Mesenchymal stem cell (in vitro differentiated cells and primary cell): Measurements from ENCODE around the gene KLHL26.

ENCODE experiments used
- DNase-seq: peaks from one replicate; pipeline ENCODE4 v3.0.0-alpha.2; 2013
- H2AFZ ChIP-seq: one replicate; pipeline ENCODE4 v1.6.1; 2013; ENCODE audit warnings: low read depth, mild to moderate bottlenecking, control low read depth, inconsistent platforms, low read length, moderate library complexity
- H2AK5ac ChIP-seq: 2 replicates; pipeline ENCODE4 v1.6.1; 2013; ENCODE audit warnings: low read length, moderate library complexity, mild to moderate bottlenecking, inconsistent platforms; ENCODE audit not compliant: severe bottlenecking
- H2BK120ac ChIP-seq: one replicate; pipeline ENCODE4 v1.6.1; 2013; ENCODE audit warnings: low read depth, mild to moderate bottlenecking, inconsistent platforms, low read length, moderate library complexity
- H2BK12ac ChIP-seq, 2 experiments: one replicate each; pipeline ENCODE4 v1.6.1; 2013; ENCODE audit warnings: inconsistent platforms in 2 of 2, low read length in 2 of 2, mild to moderate bottlenecking in 2 of 2, moderate library complexity in 2 of 2, control low read depth in 1 of 2
- H2BK15ac ChIP-seq: one replicate; pipeline ENCODE4 v1.6.1; 2013; ENCODE audit warnings: mild to moderate bottlenecking, low read depth, inconsistent platforms; ENCODE audit not compliant: poor library complexity, severe bottlenecking
- H2BK5ac ChIP-seq: 2 replicates; pipeline ENCODE4 v1.6.1; 2013; ENCODE audit warnings: low read depth, mild to moderate bottlenecking, low read length, control low read depth, inconsistent platforms; ENCODE audit not compliant: poor library complexity, severe bottlenecking
- H3K14ac ChIP-seq, 2 experiments: one replicate each; pipeline ENCODE4 v1.6.1; 2013; ENCODE audit warnings: inconsistent platforms in 2 of 2, low read length in 2 of 2, control low read depth in 1 of 2, mild to moderate bottlenecking in 1 of 2, moderate library complexity in 1 of 2
- H3K18ac ChIP-seq, 2 experiments: one replicate each; pipeline ENCODE4 v1.6.1; 2013; ENCODE audit warnings: inconsistent platforms in 2 of 2, low read length in 2 of 2, control low read depth in 1 of 2, low read depth in 1 of 2, mild to moderate bottlenecking in 1 of 2
- H3K23ac ChIP-seq, 2 experiments: one replicate each; pipeline ENCODE4 v1.6.1; 2013; ENCODE audit warnings: inconsistent platforms in 2 of 2, low read length in 2 of 2, mild to moderate bottlenecking in 2 of 2, moderate library complexity in 2 of 2, control low read depth in 1 of 2
- H3K27ac ChIP-seq: 2 replicates; pipeline ENCODE4 v1.5.1; 2013; ENCODE audit warnings: mild to moderate bottlenecking, moderate library complexity, low read length, control low read depth, inconsistent platforms; ENCODE audit not compliant: poor library complexity, severe bottlenecking
- H3K27me3 ChIP-seq, 2 experiments: 2 replicates each; pipeline versions ENCODE4 v1.6.1 to v1.7.0; 2013; ENCODE audit warnings: low read length in 2 of 2, mild to moderate bottlenecking in 2 of 2, moderate library complexity in 2 of 2, control low read depth in 1 of 2, inconsistent platforms in 1 of 2; ENCODE audit not compliant: control insufficient read depth in 1 of 2, insufficient read depth in 1 of 2
- H3K36me3 ChIP-seq, 2 experiments: 2 replicates each; pipeline versions ENCODE4 v1.6.1 to v1.7.0; 2013; ENCODE audit warnings: low read length in 2 of 2, control low read depth in 1 of 2, inconsistent platforms in 1 of 2, low read depth in 1 of 2, mild to moderate bottlenecking in 1 of 2; ENCODE audit not compliant: insufficient read depth in 2 of 2, control insufficient read depth in 1 of 2
- H3K4ac ChIP-seq, 2 experiments: one replicate each; pipeline ENCODE4 v1.6.1; 2013; ENCODE audit warnings: inconsistent platforms in 2 of 2, low read length in 2 of 2, mild to moderate bottlenecking in 2 of 2, moderate library complexity in 2 of 2, control low read depth in 1 of 2, low read depth in 1 of 2
- H3K4me1 ChIP-seq: 2 replicates; pipeline ENCODE4 v1.6.1; 2013; ENCODE audit warnings: low read depth, low read length, control low read depth; ENCODE audit not compliant: control insufficient read depth, insufficient read depth
- H3K4me2 ChIP-seq: 2 replicates; pipeline ENCODE4 v1.6.1; 2013; ENCODE audit warnings: low read length, mild to moderate bottlenecking, inconsistent platforms; ENCODE audit not compliant: poor library complexity, severe bottlenecking
- H3K4me3 ChIP-seq, 2 experiments: 2 replicates each; pipeline versions ENCODE4 v1.5.1 to v1.7.0; 2013; ENCODE audit warnings: low read length in 2 of 2, mild to moderate bottlenecking in 2 of 2, control low read depth in 1 of 2, low read depth in 1 of 2; ENCODE audit not compliant: insufficient read depth in 1 of 2
- H3K79me1 ChIP-seq: replicated peaks from 2 replicates; pipeline ENCODE4 v1.6.1; 2013; ENCODE audit warnings: mild to moderate bottlenecking, control low read depth, low read length, inconsistent platforms; ENCODE audit not compliant: poor library complexity, severe bottlenecking
- H3K9ac ChIP-seq: 2 replicates; pipeline ENCODE4 v1.7.0; 2013; ENCODE audit warnings: mild to moderate bottlenecking, low read length, moderate library complexity
- H3K9me3 ChIP-seq: 2 replicates; pipeline ENCODE4 v1.7.0; 2013; ENCODE audit warnings: mild to moderate bottlenecking, low read length; ENCODE audit not compliant: control insufficient read depth
- H4K8ac ChIP-seq: one replicate; pipeline ENCODE4 v1.6.1; 2013; ENCODE audit warnings: inconsistent platforms, mild to moderate bottlenecking, low read length, moderate library complexity
- H4K91ac ChIP-seq: one replicate; pipeline ENCODE4 v1.6.1; 2013; ENCODE audit warnings: mild to moderate bottlenecking, low read length, inconsistent platforms
- WGBS: methylation state at CpG from one replicate; pipeline ENCODE4 v1.1.7; 2013; ENCODE audit warnings: mixed read lengths; 5-methylcytosine and 5-hydroxymethylcytosine counted together

KLHL26 gene

DNA sequence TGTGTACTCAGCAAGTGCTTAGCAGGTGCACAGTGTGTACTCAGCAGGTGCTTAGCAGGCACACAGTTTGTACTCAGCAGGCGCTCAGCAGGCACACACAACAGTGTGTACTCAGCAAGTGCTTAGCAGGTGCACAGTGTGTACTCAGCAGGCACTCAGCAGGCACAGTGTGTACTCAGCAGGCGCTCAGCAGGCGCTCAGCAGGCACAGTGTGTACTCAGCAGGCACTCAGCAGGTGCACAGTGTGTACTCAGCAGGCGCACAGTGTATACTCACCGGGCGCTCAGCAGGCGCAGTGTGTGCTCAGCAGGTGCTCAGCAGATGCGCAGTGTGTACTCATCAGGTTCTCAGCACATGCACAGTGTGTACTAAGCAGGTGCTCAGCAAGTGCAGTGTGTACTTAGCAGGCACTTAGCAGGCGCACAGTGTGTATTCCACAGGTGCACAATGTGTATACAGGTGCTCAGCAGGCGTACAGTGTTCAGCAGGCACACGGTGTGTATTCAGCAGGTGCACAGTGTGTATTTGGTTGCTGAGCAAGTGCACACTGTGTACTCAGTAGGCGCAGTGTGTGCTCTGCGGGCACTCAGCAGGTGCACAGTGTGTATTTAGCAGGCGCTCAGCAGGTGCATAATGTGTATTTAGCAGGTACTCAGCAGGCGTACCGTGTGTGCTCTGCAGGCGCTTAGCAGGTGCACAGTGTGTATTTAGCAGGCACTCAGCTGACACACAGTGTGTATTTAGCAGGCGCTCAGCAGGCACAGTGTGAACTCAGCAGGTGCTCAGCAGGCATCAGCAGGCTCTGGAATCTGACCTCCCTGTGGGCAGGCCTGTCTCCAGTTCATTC, 61.7 kb downstream of the KLHL26 start:
- no peaks in the 10 kb centered on the region for H3K9me3 ChIP-seq
- H3K14ac ChIP-seq = no peak overlapping the region
- H2BK15ac ChIP-seq = no peak overlapping the region
- no peak overlapping the region for H2BK12ac ChIP-seq
- no peak overlapping the region for H3K27ac ChIP-seq
- H4K91ac ChIP-seq = no peak overlapping the region
- no peak overlapping the region for H2BK5ac ChIP-seq
- H3K27me3 ChIP-seq = no peaks in the 10 kb centered on the region
- H2AK5ac ChIP-seq = no peak overlapping the region
- no peak for DNase-seq
- 93% methylated on average over 18 of the region's 18 CpGs for WGBS
- no peak overlapping the region for H3K4me2 ChIP-seq
- H3K4me1 ChIP-seq = peaks cover 26% of the 10 kb centered on the region
- H3K18ac ChIP-seq = no peak overlapping the region
- H3K9ac ChIP-seq = no peak overlapping the region
- peaks cover 0 to 3% of the 10 kb centered on the region in 2 experiments for H3K36me3 ChIP-seq
- H3K4ac ChIP-seq = no peak overlapping the region
- no peak overlapping the region for H3K4me3 ChIP-seq
- H2BK120ac ChIP-seq = no peak overlapping the region
- peaks cover 41% of the 10 kb centered on the region for H3K79me1 ChIP-seq
- H3K23ac ChIP-seq = no peak overlapping the region
- no peak overlapping the region for H2AFZ ChIP-seq
- no peak overlapping the region for H4K8ac ChIP-seq

DNA sequence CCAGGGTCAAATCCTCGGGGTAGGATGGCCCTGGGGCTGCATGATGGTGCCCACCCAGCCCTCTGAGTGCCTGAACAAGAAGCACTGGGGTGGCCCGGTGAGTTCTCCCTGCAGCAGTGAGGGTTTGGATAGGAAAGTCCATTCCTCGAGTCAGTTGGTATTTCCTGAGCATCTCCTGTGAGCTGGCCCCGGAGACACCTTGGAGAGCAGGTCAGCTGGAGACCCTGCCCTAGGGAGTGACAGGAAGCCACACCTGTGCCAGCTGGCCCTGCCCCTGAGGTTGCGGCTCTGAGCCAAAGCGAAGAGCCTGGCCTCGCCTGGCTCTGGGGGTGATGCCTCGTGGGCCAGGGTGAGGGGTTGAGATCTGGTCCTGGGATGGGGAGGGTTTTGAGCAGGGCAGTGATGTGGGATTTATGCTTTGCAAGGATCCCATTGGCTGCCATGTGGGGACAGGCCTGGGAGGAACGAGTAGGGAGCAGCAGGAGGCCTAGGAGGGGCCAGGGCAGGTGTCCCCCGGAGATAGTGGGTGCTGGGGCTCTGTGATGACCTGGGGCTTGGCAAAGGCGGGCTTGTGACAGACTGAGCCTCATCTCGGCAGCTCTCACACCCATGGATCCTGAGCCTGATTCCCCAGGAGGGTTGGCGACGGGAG, 62.7 kb downstream of the KLHL26 start:
- Histone ChIP-seq H3K9me3 (no peaks in the 10 kb centered on the region), H3K23ac (peak overlapping the region in 1 of 2 experiments; percentile 28), H2BK15ac (no peak overlapping the region), H3K36me3 (peaks cover 0 to 3% of the 10 kb centered on the region in 2 experiments), H3K27ac (no peak overlapping the region), H2BK5ac (no peak overlapping the region), H3K9ac (peak overlapping the region; percentile 84), H4K8ac (no peak overlapping the region), H3K27me3 (no peaks in the 10 kb centered on the region), H3K4me1 (peaks cover 26% of the 10 kb centered on the region), H3K14ac (no peak overlapping the region), H2AK5ac (peak overlapping the region; percentile 3), H2BK12ac (no peak overlapping the region), H3K4ac (no peak overlapping the region), H2AFZ (no peak overlapping the region), H3K4me2 (no peak overlapping the region), H3K4me3 (no peak overlapping the region), H2BK120ac (no peak overlapping the region), H4K91ac (no peak overlapping the region), H3K18ac (no peak overlapping the region), H3K79me1 (peaks cover 38% of the 10 kb centered on the region)
- no peak for DNase-seq
- WGBS = 87% methylated on average over 14 of the region's 14 CpGs

DNA sequence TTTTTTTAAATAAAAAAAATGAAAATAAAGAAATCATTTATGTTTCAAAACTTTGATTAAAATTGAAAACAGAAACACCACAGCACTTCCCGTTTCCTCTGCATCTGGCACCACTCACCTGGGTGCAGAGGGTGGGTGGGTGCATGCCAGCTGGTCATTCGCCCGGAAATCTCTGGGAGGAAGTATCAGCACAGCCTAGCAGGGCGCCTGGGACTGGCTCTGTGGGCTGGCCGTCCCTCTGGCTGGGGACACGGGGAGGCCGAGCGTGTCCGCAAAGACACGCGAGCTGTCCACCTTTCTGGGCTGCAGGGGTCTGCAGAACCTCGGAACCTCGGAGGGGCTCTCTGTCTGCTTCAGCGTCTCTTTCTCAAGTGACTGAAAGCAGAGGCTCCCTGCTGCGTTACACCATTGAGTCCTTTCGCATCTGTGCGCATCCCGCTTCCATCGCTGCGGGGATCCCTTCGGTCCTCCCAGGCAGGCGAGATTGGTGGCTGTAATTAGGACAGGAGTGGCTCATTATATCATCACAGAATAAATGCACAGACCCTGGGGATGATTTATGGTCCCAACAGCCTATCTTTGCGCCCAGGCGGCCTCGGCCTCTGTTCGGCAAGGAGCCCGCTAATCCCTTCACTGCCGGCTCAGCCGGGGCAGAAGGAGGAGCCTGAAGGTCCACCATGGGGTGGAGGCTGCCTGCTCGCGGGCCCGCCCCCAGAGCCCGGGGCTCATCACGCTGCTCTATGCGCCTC, 63.8 kb downstream of the KLHL26 start:
- Histone ChIP-seq H2BK5ac (no peak overlapping the region), H3K9me3 (no peaks in the 10 kb centered on the region), H2AK5ac (no peak overlapping the region), H3K18ac (peak overlapping the region in 1 of 2 experiments; percentile 7), H3K4ac (no peak overlapping the region), H3K27ac (peak overlapping the region; percentile 1), H3K14ac (no peak overlapping the region), H3K9ac (peak overlapping the region; percentile 84), H2BK120ac (no peak overlapping the region), H2AFZ (no peak overlapping the region), H3K79me1 (peaks cover 34% of the 10 kb centered on the region), H3K23ac (no peak overlapping the region), H3K36me3 (peaks cover 0 to 3% of the 10 kb centered on the region in 2 experiments), H3K4me3 (peak overlapping the region; percentile 29 to 82), H3K27me3 (no peaks in the 10 kb centered on the region), H4K91ac (peak overlapping the region; percentile 34), H2BK15ac (no peak overlapping the region), H2BK12ac (no peak overlapping the region), H4K8ac (peak overlapping the region; percentile 33), H3K4me2 (peak overlapping the region; percentile 77), H3K4me1 (peaks cover 26% of the 10 kb centered on the region)
- WGBS = 6% methylated on average over 27 of the region's 35 CpGs
- peak; percentile 70 for DNase-seq

DNA sequence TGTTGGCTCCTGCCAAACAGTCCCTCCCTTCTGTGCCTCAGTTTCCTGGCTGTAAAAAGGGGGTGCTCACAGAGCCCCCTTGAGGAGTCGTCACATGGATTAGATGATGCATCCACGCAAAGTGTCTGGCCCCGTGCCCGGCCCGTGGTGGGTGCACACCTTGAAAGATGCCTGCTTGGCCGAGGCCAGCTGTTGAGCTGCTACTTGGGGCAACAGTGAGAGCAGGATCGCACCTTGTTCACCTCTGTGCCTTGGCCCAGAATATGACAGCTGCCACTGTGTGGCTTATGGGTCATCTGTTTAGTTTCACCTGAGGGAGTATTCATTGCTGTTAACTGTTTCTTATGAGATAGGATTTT, 64.4 kb downstream of the KLHL26 start:
- H4K8ac ChIP-seq = no peak overlapping the region
- no peak overlapping the region for H2BK5ac ChIP-seq
- H3K23ac ChIP-seq = no peak overlapping the region
- no peak overlapping the region for H2BK12ac ChIP-seq
- no peak overlapping the region for H2AFZ ChIP-seq
- peaks cover 0 to 3% of the 10 kb centered on the region in 2 experiments for H3K36me3 ChIP-seq
- DNase-seq = no peak
- peak overlapping the region in 1 of 2 experiments; percentile 82 for H3K4me3 ChIP-seq
- H3K27ac ChIP-seq = no peak overlapping the region
- no peak overlapping the region for H2BK15ac ChIP-seq
- peaks cover 26% of the 10 kb centered on the region for H3K4me1 ChIP-seq
- H3K4me2 ChIP-seq = peak overlapping the region; percentile 77
- H3K9me3 ChIP-seq = no peaks in the 10 kb centered on the region
- no peaks in the 10 kb centered on the region for H3K27me3 ChIP-seq
- peaks cover 29% of the 10 kb centered on the region for H3K79me1 ChIP-seq
- H3K9ac ChIP-seq = peak overlapping the region; percentile 84
- H4K91ac ChIP-seq = no peak overlapping the region
- H2AK5ac ChIP-seq = no peak overlapping the region
- 53% methylated on average over 7 of the region's 7 CpGs for WGBS
- H2BK120ac ChIP-seq = no peak overlapping the region
- no peak overlapping the region for H3K14ac ChIP-seq
- no peak overlapping the region for H3K4ac ChIP-seq
- H3K18ac ChIP-seq = peak overlapping the region in 1 of 2 experiments; percentile 18
